GM12873 (cell line): ENCODE data around the gene CARD10.

ENCODE experiments used
- TF ChIP-seq, protein P1 (sequence below): IDR thresholded peaks from 2 replicates; pipeline ENCODE4 v1.5.1; 2012; ENCODE audit warnings: low read depth, mild to moderate bottlenecking, moderate library complexity, low read length, control low read depth; ENCODE audit not compliant: insufficient read depth; ENCODE audit errors: missing control alignments

CARD10 gene

DNA sequence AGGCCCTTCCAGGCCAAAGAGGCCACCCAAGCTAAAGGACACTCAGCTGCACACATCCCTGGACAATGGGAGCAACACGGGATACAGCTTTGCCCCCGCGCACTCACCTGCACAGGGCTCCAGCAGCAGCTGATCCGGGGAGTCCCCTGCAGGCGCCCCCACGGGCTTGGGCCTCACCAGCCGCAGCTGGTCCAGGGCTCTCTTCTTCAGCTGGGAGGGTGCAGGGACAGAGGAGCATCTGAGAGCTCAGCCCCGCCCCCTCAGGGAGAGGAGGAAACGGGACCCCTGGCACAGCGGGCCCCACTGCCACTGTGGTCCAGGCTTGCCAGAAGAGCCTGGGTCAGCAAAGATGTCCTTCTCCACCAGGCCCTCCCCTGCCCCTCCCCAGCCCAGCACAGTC is 25.2 kb downstream of the CARD10 start:
- TF ChIP-seq, protein P1, sequence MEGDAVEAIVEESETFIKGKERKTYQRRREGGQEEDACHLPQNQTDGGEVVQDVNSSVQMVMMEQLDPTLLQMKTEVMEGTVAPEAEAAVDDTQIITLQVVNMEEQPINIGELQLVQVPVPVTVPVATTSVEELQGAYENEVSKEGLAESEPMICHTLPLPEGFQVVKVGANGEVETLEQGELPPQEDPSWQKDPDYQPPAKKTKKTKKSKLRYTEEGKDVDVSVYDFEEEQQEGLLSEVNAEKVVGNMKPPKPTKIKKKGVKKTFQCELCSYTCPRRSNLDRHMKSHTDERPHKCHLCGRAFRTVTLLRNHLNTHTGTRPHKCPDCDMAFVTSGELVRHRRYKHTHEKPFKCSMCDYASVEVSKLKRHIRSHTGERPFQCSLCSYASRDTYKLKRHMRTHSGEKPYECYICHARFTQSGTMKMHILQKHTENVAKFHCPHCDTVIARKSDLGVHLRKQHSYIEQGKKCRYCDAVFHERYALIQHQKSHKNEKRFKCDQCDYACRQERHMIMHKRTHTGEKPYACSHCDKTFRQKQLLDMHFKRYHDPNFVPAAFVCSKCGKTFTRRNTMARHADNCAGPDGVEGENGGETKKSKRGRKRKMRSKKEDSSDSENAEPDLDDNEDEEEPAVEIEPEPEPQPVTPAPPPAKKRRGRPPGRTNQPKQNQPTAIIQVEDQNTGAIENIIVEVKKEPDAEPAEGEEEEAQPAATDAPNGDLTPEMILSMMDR, result no peak

GRCh38 chr22:37492428-37493344 is 26.5 kb downstream of the CARD10 start:
- TF ChIP-seq, protein P1, result peak; percentile 77

- TF ChIP-seq, protein P1, result no peak
Observed at GRCh38 chr22:37491559-37492427, 27.4 kb downstream of the CARD10 start.

GRCh38 chr22:37491106-37491505 is 28.1 kb downstream of the CARD10 start:
- TF ChIP-seq, protein P1, result no peak

DNA sequence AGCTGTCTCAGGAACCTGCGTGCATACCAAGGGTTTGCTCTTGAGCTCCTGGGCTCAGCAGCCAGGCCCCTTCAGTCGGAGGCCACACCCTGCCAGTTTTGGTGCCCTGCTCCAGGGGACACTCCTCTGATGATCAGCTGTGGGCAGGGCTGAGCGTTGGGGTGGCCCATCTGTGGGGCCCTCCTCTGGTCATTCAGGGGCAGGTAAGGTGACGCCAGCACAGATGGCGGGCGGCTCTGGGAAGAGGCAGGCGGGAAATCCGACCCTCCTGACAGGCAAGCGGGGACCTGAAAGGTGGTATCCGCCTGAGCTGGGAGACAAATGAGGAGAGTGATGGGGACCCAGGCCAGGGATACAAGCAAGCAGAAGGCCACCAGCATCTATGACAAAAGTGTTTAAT is 29.2 kb downstream of the CARD10 start:
- TF ChIP-seq, protein P1, result no peak

DNA sequence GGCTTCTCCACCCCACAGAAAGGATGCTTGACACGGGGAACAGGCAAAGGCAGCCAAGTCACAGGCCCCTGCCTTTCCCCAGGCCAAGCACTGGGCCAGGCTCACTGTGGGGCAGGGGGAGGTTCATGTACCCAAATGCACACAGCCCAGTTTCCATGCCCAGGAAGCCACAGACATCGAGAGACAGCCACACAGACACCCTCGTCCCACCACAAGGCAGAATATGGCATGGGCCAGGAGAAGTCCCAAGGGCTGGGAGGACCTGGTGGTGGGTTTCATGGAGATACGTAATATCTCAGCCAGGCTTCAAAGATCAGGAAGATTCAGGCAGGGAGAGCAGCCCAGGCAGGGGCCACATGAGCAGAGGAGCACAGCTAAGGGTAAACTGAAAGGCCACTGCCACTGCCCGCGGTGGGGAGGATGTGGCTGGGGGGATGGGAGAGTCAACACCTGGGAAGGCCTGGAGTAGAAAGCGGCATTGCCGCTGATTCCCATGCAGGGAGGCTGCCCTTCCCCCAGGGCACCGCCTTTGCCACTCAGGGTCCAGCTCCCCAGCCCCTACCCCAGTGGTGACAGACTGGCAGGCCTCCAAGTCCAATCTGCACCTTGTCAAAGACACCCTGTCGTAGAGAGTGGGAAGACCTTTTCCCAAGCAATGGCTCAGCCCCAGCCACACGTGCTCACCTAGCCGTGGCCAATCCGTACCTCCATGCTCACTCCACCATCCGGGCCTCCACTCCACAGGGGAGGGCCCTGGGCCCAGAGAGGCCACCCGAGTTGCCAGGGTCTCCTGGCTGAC is 30.7 kb downstream of the CARD10 start:
- TF ChIP-seq, protein P1, result no peak

GRCh38 chr22:37487571-37487970 is 31.6 kb downstream of the CARD10 start:
- TF ChIP-seq, protein P1, result no peak
